Measurements from ENCODE around the gene CNTNAP2. TPM values are rescaled to one million over a fixed set of nuclear protein-coding genes. Genes with fewer than 3 reads are reported as not detected.

CNTNAP2 gene
- total RNA-seq, result 1.2 TPM

GRCh38 chr7:146116521-146117222 lies at the start of gene CNTNAP2:
Gene CNTNAP2, plus strand, starts transcription at chr7:146116801. Its CDS starts 76 bp downstream, at chr7:146116877.
- no peak for ATAC-seq

DNA sequence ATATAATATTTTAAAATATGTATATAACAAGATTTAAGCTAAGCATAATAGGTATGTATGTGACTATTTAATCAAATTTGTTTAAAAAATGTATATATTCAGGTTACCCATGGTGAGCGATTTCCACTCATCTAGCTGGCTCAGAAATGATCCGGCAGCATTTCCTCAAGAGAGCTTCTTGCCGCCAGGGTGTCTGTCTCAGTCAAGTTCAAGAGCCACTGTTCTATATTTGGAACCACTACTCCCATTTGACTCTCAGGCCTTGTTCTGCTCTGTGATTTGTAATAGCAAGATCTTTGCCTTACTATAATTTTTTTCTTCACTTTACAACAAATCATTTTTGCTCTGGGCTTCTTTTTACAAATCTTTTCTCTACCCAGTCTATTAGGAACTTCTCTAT lies 48.7 kb upstream of the CNTNAP2 start:
- ATAC-seq, result no peak

DNA sequence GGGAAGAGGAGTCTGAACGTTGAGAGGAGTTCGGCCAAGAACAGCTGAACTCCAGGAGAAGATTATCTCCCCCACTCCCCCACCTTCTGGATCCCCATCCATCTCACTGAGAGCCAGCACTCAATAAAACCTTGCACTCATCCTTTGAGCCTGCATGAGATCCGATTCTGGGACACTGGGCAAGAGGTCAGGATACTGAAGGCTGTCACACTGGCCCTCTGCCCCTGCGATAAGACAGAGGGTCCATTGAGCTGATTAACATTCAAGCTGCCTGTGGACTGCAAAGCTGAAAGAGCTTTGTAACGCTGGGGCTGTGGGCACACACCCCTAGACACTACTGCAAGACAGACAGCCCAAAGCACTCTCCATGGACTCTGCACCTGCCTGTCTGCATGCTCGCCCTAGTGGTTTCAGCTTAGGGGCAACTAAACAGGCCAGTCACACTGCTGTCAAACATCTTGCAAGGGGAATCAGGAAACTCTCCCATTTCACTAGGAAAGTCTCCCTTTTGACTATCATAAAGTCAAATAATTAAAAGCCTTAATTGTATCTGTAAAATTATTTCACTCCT lies 42.3 kb upstream of the CNTNAP2 start:
- no peak for ATAC-seq

GRCh38 chr7:146076344-146076743 lies 40.3 kb upstream of the CNTNAP2 start:
- no peak for ATAC-seq

DNA sequence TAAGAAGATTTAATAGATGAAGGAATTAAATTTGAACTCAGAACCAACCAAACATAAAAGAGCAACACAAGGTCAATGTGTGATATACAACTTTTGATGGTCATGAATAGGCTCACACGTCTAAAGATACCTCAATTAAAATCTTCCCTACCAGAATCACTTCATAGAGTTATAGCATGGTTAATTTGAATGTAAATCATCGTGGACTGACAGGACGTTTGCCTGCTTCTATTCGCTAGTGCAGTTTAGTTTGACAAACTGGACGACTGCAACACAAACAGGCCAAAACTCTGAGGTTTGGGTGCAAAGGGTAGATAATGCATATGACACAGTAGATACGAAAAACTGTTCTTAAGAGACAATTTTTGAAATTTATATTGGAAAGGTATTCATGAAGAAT lies 32.5 kb upstream of the CNTNAP2 start:
- no peak for ATAC-seq

DNA sequence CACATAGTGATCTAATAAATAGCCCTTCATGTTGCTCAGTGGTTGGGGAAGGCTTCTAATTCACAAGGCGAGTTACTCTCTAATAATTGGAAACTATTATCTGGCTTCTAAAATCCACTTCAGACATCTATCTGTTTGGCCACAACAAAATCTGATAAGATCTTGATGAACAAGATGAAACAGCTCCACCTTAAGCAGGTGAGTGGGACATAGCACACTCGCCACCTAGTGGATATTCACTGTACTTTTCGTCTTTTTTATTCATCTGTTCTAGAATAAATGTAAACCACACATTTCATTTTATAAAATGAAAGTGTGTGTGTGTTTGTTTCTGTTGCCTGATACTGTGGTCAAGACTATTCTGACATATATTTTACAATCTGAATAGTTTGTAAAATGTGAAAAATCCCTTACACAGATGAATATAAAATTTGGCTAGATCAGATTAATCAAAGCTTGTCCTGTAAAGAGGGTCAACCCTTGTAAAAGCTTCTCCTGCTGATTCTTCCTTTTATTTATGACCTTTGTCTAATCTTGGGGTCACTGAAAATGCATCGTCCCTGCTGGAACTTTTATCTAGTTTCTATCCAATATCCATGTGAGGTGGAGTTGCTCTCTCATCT lies 26.5 kb upstream of the CNTNAP2 start:
- no peak for ATAC-seq

GRCh38 chr7:146094356-146094755 lies 22.2 kb upstream of the CNTNAP2 start:
- ATAC-seq, result no peak

GRCh38 chr7:146096994-146097393 lies 19.6 kb upstream of the CNTNAP2 start:
- no peak for ATAC-seq

DNA sequence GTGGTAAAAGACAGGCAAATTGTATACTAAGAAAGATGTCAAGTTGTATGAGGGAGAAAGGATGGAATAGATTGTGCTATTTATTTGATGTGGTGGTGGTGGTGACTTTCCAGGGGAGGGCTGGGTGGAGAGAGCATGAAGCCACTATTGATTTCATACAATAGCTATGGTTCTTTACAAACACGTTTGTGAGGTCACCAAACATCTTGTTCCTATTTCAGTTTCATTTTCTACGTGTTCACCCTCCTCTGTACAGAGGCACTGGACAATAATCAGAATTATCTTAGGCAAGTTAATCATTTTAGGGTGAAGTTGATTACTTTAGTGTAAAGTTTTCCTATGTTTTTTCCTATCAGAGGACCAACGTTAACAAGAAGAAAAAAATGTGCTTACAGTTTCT lies 10.3 kb upstream of the CNTNAP2 start:
- ATAC-seq, result no peak

GRCh38 chr7:146112755-146113154 lies 3.8 kb upstream of the CNTNAP2 start:
- no peak for ATAC-seq

DNA sequence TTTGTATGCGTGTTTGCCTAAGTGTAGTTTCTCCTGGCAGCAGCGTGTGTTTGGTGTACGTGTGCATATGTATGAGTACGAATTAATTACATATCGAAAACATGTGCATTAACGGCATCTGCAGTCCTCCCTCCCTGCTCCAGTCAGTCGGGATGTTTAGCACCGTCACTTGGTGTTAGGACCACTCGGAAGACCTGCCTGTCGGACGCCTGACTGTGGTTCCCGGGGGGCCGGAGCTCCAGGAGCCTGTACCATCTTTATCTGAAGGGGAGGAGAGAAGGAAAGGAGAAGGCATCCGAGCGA lies 1.1 kb upstream of the CNTNAP2 start:
- ATAC-seq, result no peak

GRCh38 chr7:146115851-146116520 lies 615 bp upstream of the CNTNAP2 start:
- peak; percentile 20 for ATAC-seq

DNA sequence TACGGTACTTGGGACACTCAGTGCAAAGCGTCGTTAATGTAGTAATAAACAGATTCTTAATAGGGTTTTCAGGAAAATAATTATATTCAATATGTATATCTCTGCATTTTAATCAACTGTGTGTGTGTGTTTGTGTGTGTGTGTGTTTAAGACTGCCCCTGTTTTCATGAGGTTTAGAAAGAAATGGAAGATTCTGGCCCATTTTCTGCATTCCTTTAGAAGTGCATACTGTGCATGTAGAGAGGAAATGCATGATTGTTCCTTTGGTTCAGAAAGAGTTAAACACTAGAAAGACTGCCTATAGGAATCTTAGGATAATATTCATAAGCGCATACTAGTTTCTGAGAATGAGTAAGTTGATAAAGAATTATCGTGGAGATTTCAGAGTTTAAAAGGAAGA lies 975 bp downstream of the CNTNAP2 start:
- ATAC-seq, result no peak

DNA sequence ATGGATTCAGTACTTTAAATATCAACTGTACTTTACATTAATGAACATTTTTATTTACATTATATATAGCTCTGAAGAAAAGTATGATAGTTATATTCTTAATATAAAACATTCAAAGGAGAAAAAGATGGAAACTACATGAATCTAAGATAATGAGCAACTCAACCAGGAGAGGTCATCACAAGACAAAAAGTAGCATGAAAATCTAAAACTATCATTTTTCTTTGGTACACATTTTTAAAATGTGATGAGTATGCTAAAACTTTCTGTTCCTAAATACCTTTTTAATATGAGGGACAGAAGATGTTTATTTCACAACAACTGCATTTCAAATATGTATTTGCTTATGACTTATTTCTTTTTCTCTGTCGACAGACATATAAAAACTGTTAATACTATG lies 2.4 kb downstream of the CNTNAP2 start:
- no peak for ATAC-seq

- ATAC-seq, result no peak
These were observed 7.1 kb downstream of the CNTNAP2 start for GRCh38 chr7:146123715-146124114.

- ATAC-seq, result no peak
These were observed 10.3 kb downstream of the CNTNAP2 start for GRCh38 chr7:146126767-146127509.

GRCh38 chr7:146129296-146129695 lies 12.7 kb downstream of the CNTNAP2 start:
- no peak for ATAC-seq

GRCh38 chr7:146129997-146130396 lies 13.4 kb downstream of the CNTNAP2 start:
- no peak for ATAC-seq

DNA sequence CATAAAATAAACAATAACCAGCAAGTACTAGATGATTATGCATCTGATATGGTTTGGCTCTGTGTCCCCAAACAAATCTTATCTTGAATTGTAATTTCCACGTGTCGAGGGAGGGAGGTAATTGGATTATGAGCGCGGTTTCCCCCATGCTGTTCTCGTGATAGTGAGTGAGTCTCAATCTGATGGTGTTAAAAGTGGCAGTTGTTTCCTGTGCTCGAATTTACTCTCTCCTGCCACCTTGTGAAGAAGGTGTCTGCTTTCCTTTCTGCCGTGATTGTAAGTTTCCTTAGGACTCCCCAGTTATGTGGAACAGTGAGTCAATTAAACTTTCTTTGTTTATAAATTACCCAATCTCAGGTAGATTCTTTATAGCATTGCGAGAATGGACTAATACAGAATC lies 15.1 kb downstream of the CNTNAP2 start:
- no peak for ATAC-seq

GRCh38 chr7:146136357-146136875 lies 19.8 kb downstream of the CNTNAP2 start:
- no peak for ATAC-seq

DNA sequence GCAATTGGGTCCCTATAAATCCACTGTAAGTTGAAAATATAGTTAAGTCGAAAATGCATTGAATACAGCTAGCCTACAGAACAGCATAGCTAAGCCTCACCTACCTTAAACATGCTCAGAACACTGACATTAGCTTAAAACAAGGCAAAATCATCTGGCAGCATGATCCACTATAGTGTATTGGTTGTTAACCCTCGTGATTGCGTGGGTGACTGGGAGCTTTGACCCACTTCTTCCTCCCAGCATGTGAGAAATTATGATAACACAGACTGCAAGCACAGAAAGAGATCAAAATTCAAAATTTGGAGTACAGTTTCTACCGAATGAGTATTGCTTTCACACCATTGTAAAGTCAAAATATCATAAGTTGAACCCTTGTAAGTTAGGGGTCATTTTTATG lies 22.3 kb downstream of the CNTNAP2 start:
- ATAC-seq, result no peak

DNA sequence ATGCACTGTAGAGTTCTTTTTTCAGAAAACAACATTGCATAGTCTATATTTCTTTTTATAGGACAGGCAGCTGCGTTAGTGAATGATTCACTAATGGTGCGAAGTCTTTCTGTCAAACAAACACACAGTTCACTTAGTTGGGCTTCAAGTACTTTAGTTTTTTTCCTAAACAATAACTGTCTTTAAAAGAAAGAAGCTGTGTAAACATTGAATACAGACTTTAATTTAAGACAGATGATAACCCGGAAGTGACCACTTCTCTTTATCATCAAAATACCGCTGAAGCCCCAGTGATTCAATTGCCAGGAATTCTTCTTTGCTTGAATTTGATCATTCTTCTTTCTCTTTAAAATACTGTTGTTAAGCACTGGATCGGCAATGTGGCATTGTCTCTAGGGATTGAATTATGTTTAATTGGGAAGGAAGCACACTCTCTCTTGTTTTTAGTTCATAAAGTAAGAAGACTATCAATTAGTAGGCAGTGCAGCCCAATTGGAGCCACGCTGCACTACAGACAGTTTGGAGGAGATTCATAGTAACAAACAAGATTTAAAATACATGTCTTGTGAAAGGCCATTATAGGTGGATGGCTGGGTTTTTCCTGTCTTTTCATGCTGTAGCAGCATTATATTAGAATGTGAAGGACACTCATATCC lies 30.4 kb downstream of the CNTNAP2 start:
- no peak for ATAC-seq
